C4-2B (cell line): ENCODE measurements around the gene KCNAB1.

Experiments
- H3K27ac ChIP-seq: fragments of 450-650 bp; 2 replicates; pipeline ENCODE4 v1.5.1; 2017
- CTCF ChIP-seq: fragments of 450-650 bp; conservative IDR thresholded peaks from 2 replicates; pipeline ENCODE4 v1.5.1; 2017; ENCODE audit warnings: mild to moderate bottlenecking
- ZFX ChIP-seq: fragments of 450-650 bp; IDR thresholded peaks from 2 replicates; pipeline ENCODE4 v1.6.1; 2017

The KCNAB1 gene

GRCh38 chr3:156172536-156172935 lies 52.2 kb downstream of the KCNAB1 start:
- TF ChIP-seq CTCF (no peak), ZFX (no peak)

GRCh38 chr3:156174229-156174847 lies 54.0 kb downstream of the KCNAB1 start:
- H3K27ac ChIP-seq, result no peak overlapping the region
- TF ChIP-seq CTCF (peak; percentile 14), ZFX (no peak)

More at GRCh38 chr3:156172536-156172935, 52.2 kb downstream of the KCNAB1 start:
- H3K27ac ChIP-seq, result no peak overlapping the region

GRCh38 chr3:156175570-156175969 lies 55.2 kb downstream of the KCNAB1 start:
- H3K27ac ChIP-seq, result peak overlapping the region; percentile 3

GRCh38 chr3:156176048-156176447 lies 55.7 kb downstream of the KCNAB1 start:
- H3K27ac ChIP-seq, result peak overlapping the region; percentile 34; the same call in 1 of the 2 replicates
- TF ChIP-seq CTCF (no peak), ZFX (no peak)

More at GRCh38 chr3:156175570-156175969, 55.2 kb downstream of the KCNAB1 start:
- no peak for TF ChIP-seq ZFX
- no peak for TF ChIP-seq CTCF

- TF ChIP-seq CTCF (no peak), ZFX (no peak)
- H3K27ac ChIP-seq, result peak overlapping the region; percentile 34
Measured at GRCh38 chr3:156176629-156177210, 56.3 kb downstream of the KCNAB1 start.

GRCh38 chr3:156180077-156180476 lies 59.7 kb downstream of the KCNAB1 start:
- H3K27ac ChIP-seq, result no peak overlapping the region
- no peak for TF ChIP-seq CTCF
- no peak for TF ChIP-seq ZFX

- no peak overlapping the region for H3K27ac ChIP-seq
- no peak for TF ChIP-seq CTCF
- TF ChIP-seq ZFX, result no peak
Measured at GRCh38 chr3:156181509-156181908, 61.1 kb downstream of the KCNAB1 start.
